Fibroblast of skin of right biceps (primary cell): ENCODE results near the gene FGF2.
"Not testable (repeated sequence)": the region's sequence is repeated elsewhere in the genome, so short reads cannot be mapped to it uniquely, and the experiment has no call there.

ENCODE experiments used
- DNase-seq: peaks from one replicate; pipeline ENCODE4 v3.0.0-alpha.2; 2013

Gene FGF2

DNA sequence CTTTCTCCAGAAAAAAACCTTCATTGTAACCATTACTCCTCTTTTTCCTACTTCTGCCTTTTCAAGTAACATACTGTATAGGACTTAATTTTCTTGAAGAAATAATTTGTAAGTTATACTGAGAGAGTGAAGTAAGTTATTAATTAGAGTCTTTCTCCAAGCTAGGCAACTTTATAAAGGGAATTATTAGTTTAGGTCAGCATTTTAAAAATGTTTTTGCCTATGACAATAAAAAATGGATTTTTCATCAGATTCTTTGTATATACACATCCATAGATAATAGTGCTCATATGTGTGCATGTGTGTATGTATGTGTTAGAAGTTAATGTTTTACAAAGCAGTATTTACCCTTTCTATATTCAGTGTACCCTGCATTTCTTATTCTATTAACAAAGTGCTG lies 106.1 kb downstream of the FGF2 start:
- DNase-seq, result no peak

DNA sequence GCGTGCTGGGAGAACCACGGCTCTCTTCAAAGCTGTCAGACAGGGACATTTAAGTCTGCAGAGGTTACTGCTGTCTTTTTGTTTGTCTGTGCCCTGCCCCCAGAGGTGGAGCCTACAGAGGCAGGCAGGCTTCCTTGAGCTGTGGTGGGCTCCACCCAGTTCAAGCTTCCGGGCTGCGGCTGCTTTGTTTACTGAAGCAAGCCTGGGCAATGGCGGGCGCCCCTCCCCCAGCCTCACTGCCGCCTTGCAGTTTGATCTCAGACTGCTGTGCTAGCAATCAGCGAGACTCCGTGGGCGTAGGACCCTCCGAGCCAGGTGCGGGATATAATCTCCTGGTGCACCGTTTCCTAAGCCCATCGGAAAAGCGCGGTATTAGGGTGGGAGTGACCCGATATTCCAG lies 118.5 kb downstream of the FGF2 start:
- DNase-seq, result not testable (repeated sequence)

DNA sequence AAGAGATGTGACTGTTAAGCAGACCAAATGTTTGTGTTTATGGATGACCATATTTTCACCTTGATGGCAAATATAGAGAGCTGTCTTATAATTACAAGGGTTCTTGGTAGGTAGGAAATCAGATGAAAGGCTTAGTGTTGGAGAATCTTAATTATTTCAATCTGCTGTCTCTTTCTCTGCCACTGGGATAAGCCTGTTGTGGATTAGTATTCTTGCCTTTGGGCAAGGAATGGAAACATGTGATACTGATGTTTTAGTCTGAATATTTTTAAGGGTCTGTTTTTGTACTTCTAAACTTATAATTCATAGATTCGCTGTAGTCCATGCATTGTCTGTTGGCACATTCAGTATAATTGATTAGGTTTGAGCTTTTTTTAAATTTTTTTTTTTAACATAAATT lies 119.5 kb downstream of the FGF2 start:
- DNase-seq, result no peak
